SK-N-DZ (cell line): ENCODE results near the gene UNKL. TPM values are rescaled to one million over a fixed set of nuclear protein-coding genes. Genes with fewer than 3 reads are reported as not detected.

ENCODE experiments used
- DNase-seq: peaks from one replicate; pipeline ENCODE4 v3.0.0-alpha.2; 2015; ENCODE audit warnings: low spot score
- polyA plus RNA-seq, 2 experiments: library from polyadenylated mRNA; depleted of rRNA; stranded (reverse); fragments of >200 nt; gene quantifications; 2 replicates each; pipeline ENCODE4 v1.2.3, GENCODE V29; 2014

Gene UNKL
- polyA plus RNA-seq (2014; cell fraction: cytosol; rRNA removed), result 13.7 and 16.2 TPM in 2 replicates
- polyA plus RNA-seq (2014; cell fraction: nucleus; rRNA removed), result 80.1 and 109 TPM in 2 replicates

GRCh38 chr16:1414532-1415260 lies at the start of gene UNKL:
Gene UNKL (minus strand): TSS chr16:1414704. CDS start chr16:1414691, 13 bp downstream.
- DNase-seq, result no peak

GRCh38 chr16:1461146-1461545 lies 46.6 kb upstream of the UNKL start:
- DNase-seq, result peak; percentile 35

GRCh38 chr16:1460602-1461138 lies 46.2 kb upstream of the UNKL start:
- DNase-seq, result no peak

GRCh38 chr16:1459967-1460366 lies 45.5 kb upstream of the UNKL start:
- DNase-seq, result no peak

GRCh38 chr16:1458977-1459341 lies 44.5 kb upstream of the UNKL start:
- DNase-seq, result no peak

GRCh38 chr16:1458336-1458976 lies 44.0 kb upstream of the UNKL start:
- no peak for DNase-seq

GRCh38 chr16:1457489-1458245 lies 43.2 kb upstream of the UNKL start:
- no peak for DNase-seq

- DNase-seq, result no peak
These were observed 42.4 kb upstream of the UNKL start for GRCh38 chr16:1456951-1457350.

- DNase-seq, result no peak
These were observed 41.0 kb upstream of the UNKL start for GRCh38 chr16:1455190-1456171.

- DNase-seq, result no peak
These were observed 40.1 kb upstream of the UNKL start for GRCh38 chr16:1454561-1454960.

- no peak for DNase-seq
These were observed 38.8 kb upstream of the UNKL start for GRCh38 chr16:1453316-1453715.

GRCh38 chr16:1452530-1452929 lies 38.0 kb upstream of the UNKL start:
- no peak for DNase-seq

- DNase-seq, result no peak
These were observed 37.3 kb upstream of the UNKL start for GRCh38 chr16:1451702-1452392.

- DNase-seq, result no peak
These were observed 36.3 kb upstream of the UNKL start for GRCh38 chr16:1450841-1451240.

GRCh38 chr16:1450218-1450617 lies 35.7 kb upstream of the UNKL start:
- no peak for DNase-seq

- DNase-seq, result no peak
These were observed 34.8 kb upstream of the UNKL start for GRCh38 chr16:1449201-1449788.

GRCh38 chr16:1448536-1449116 lies 34.1 kb upstream of the UNKL start:
- no peak for DNase-seq

GRCh38 chr16:1447965-1448364 lies 33.5 kb upstream of the UNKL start:
- DNase-seq, result no peak

GRCh38 chr16:1446296-1447080 lies 32.0 kb upstream of the UNKL start:
- no peak for DNase-seq
